GM12878 (cell line): ENCODE data around the gene MSL2.

Experiments used
- CBX5 ChIP-seq: sonication (generic); IDR thresholded peaks from 2 replicates; pipeline ENCODE4 v1.6.1; 2016; ENCODE audit warnings: low read depth, moderate library complexity, mild to moderate bottlenecking, inconsistent platforms
- CHD4 ChIP-seq: fragments of 200-600 bp; sonication (generic); IDR thresholded peaks from 2 replicates; pipeline ENCODE4 v1.6.1; 2016; ENCODE audit warnings: mild to moderate bottlenecking
- CTCF ChIP-seq, 3 experiments: IDR thresholded peaks in 2 of 3; conservative IDR thresholded peaks in 1 of 3; 2 replicates each; pipeline ENCODE4 v1.5.1; 2011; ENCODE audit warnings: low read depth in 3 of 3, low read length in 3 of 3, mild to moderate bottlenecking in 3 of 3, control low read depth in 2 of 3, moderate library complexity in 2 of 3, inconsistent platforms in 1 of 3, mixed read lengths in 1 of 3; ENCODE audit not compliant: control insufficient read depth in 2 of 3, insufficient read depth in 1 of 3; ENCODE audit errors: extremely low read depth in 1 of 3
- HDAC6 ChIP-seq: fragments of 200-600 bp; sonication (generic); IDR thresholded peaks from one replicate; pipeline ENCODE4 v1.8.0; 2017; ENCODE audit warnings: antibody characterized with exemption; ENCODE audit not compliant: unreplicated experiment
- MXI1 ChIP-seq: fragments of 150-350 bp; IDR thresholded peaks from 2 replicates; pipeline ENCODE4 v1.6.1; 2011; ENCODE audit warnings: low read depth, mild to moderate bottlenecking, inconsistent platforms, low read length, improper control_type of control experiment
- NRF1 ChIP-seq: conservative IDR thresholded peaks from 2 replicates; pipeline ENCODE4 v1.6.1; 2011; ENCODE audit warnings: mild to moderate bottlenecking, low read depth, low read length, improper control_type of control experiment
- POLR2A ChIP-seq: IDR thresholded peaks from 2 replicates; pipeline ENCODE4 v1.6.1; 2011; ENCODE audit warnings: low read depth, mild to moderate bottlenecking, low read length
- RAD21 ChIP-seq: IDR thresholded peaks from 2 replicates; pipeline ENCODE4 v1.6.1; 2011; ENCODE audit warnings: mild to moderate bottlenecking, low read depth, low read length, moderate library complexity; ENCODE audit not compliant: insufficient read depth
- RCOR1 ChIP-seq: conservative IDR thresholded peaks from 2 replicates; pipeline ENCODE4 v1.6.1; 2012; ENCODE audit warnings: low read depth, low read length, improper control_type of control experiment
- STAT1 ChIP-seq: fragments of 450-650 bp; conservative IDR thresholded peaks from 2 replicates; pipeline ENCODE4 v1.6.1; 2014; ENCODE audit warnings: antibody characterized with exemption, mild to moderate bottlenecking
- TAF1 ChIP-seq: IDR thresholded peaks from 2 replicates; pipeline ENCODE4 v1.6.1; 2011; ENCODE audit warnings: mild to moderate bottlenecking, low read depth, low read length, borderline replicate concordance
- TCF12 ChIP-seq: IDR thresholded peaks from 2 replicates; pipeline ENCODE4 v1.6.1; 2011; ENCODE audit warnings: low read depth, mild to moderate bottlenecking, low read length
- YY1 ChIP-seq: IDR thresholded peaks from 2 replicates; pipeline ENCODE4 v1.6.1; 2011; ENCODE audit warnings: low read depth, mild to moderate bottlenecking, low read length

DNA sequence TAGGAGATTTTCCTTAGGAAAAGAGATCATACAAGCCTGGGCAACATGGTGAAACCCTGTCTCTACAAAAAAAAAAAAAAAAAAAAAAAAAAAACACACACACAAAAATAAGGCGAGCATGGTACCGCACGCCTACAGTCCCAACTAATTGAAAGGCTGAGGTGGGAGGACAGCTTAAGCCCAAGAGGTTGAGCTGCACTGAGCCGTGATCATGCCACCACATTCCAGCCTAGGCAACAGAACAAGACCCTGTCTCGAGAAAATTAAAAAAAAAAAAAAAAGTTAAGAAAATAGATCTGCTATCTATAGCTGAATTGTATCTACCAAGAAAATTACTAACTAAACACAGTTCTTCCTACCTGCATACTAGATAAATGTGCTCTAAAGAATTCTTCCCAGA lies 7.1 kb downstream of the MSL2 start:
- TF ChIP-seq CHD4 (no peak), MXI1 (no peak), TCF12 (no peak), RAD21 (no peak), CTCF (IDR thresholded peaks at IDR 0.05 in 2 of 3, conservative IDR thresholded peaks at IDR 0.05 in 1 of 3; ENCODE audit: control insufficient read depth in 2 of 3, extremely low read depth in 1 of 3, insufficient read depth in 1 of 3, low read depth in 3 of 3, low read length in 3 of 3) (no peak), RCOR1 (no peak), NRF1 (no peak), HDAC6 (no peak), STAT1 (no peak), YY1 (no peak), TAF1 (no peak), POLR2A (no peak), CBX5 (no peak)
